ENCODE results near the gene PCDHA1.
"Not testable (repeated sequence)": the region's sequence is repeated elsewhere in the genome, so short reads cannot be mapped to it uniquely, and the experiment has no call there.

Gene PCDHA1

DNA sequence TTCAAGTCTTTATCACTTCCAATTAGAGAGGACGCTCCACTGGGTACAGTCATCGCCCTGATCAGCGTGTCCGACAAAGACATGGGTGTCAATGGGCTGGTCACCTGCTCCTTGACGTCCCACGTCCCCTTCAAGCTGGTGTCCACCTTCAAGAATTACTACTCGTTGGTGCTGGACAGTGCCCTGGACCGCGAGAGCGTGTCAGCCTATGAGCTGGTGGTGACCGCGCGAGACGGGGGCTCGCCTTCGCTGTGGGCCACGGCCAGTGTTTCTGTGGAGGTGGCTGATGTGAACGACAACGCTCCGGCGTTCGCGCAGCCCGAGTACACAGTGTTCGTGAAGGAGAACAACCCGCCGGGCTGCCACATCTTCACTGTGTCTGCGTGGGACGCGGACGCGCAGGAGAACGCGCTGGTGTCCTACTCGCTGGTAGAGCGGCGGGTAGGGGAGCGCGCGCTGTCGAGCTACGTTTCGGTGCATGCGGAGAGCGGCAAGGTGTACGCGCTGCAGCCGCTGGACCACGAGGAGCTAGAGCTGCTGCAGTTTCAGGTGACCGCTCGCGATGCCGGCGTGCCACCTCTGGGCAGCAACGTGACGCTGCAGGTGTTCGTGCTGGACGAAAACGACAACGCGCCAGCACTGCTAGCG, 22.4 kb downstream of the PCDHA1 start:
- DNase-seq (ENCODE audit: low spot score), result not testable (repeated sequence)

- no peak for DNase-seq (ENCODE audit: low spot score)
Measured at GRCh38 chr5:140808889-140809291, 22.9 kb downstream of the PCDHA1 start.

DNA sequence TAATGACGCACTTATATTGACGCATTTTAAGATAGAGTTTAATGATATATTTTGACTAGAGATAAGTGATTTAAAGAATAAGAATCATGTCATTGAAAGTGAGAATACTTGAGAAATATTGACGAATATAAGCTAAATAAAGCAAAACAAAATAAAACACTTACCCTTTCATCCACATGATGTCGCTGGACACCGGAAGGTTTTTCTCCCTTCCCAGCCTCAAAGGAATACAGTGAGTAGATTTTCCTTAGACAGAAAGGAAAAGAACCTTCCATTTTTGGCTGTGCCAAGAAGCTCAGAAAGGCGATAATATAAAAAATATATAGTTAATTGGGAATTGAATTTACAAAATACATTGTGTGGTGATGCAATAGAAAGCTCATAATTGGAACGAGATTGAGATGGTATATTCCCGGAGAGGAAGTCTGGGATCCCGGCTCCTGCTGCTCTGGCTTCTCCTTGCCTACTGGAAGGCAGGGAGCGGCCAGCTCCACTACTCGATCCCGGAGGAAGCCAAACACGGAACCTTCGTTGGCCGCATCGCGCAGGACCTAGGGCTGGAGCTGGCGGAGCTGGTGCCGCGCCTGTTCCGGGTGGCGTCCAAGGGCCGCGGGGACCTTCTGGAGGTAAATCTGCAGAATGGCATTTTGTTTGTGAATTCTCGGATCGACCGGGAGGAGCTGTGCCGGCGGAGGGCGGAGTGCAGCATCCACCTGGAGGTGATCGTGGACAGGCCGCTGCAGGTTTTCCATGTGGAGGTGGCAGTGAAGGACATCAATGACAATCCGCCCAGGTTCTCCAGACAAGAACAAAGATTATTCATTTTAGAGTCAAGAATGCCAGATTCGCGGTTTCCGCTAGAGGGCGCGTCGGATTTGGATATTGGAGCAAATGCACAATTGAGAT, 35.7 kb downstream of the PCDHA1 start, which contains the start of gene PCDHA5:
TSS of gene PCDHA5 (plus strand) at position 239 of the 906 bp plus-strand sequence.
- DNase-seq (ENCODE audit: low spot score), result no peak

DNA sequence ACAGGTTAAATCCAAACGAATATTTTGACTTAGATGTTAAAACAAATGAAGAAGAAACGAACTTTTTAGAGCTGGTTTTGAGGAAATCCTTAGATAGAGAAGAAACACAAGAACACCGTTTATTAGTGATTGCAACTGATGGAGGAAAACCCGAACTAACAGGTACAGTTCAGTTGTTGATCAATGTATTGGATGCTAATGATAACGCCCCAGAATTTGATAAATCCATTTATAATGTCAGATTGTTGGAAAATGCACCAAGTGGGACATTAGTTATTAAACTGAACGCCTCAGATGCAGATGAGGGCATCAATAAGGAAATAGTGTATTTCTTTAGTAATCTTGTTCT, 36.3 kb downstream of the PCDHA1 start:
- no peak for DNase-seq (ENCODE audit: low spot score)

DNA sequence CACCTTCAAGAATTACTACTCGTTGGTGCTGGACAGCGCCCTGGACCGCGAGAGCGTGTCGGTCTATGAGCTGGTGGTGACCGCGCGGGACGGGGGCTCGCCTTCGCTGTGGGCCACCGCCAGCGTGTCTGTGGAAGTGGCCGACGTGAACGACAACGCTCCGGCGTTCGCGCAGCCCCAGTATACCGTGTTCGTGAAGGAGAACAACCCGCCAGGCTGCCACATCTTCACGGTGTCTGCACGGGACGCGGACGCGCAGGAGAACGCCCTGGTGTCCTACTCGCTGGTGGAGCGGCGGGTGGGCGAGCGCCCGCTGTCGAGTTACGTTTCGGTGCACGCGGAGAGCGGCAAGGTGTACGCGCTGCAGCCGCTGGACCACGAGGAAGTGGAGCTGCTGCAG, 37.0 kb downstream of the PCDHA1 start:
- not testable (repeated sequence) for DNase-seq (ENCODE audit: low spot score)

GRCh38 chr5:140823475-140823874, 37.5 kb downstream of the PCDHA1 start:
- no peak for DNase-seq (ENCODE audit: low spot score)

DNA sequence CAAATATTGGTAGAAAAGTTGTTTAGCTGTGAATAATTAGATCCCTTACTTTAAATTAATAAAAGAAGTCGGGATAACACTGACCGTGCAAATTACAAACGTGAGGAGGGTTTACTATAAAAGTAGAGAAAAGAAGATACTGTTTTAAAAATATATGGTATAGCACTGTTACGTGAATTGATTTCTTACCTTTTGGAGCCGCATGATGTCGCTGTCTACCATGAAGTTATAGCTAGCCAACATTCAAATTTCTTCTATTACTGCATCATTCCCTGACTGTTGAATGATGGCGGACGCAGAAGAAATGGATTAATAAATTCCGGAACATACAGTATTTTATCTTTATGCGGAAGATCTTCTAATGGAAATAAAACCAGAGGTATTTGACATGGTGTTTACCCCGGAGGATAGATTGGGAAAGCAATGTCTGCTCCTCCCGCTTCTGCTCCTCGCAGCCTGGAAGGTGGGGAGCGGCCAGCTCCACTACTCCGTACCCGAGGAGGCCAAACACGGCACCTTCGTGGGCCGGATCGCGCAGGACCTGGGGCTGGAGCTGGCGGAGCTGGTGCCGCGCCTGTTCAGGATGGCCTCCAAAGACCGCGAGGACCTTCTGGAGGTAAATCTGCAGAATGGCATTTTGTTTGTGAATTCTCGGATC, 41.9 kb downstream of the PCDHA1 start, which contains the start of gene PCDHA6:
TSS of gene PCDHA6 (plus strand) at position 257 of the 658 bp plus-strand sequence. CDS start at position 389, 132 bp downstream.
- DNase-seq (ENCODE audit: low spot score), result no peak

DNA sequence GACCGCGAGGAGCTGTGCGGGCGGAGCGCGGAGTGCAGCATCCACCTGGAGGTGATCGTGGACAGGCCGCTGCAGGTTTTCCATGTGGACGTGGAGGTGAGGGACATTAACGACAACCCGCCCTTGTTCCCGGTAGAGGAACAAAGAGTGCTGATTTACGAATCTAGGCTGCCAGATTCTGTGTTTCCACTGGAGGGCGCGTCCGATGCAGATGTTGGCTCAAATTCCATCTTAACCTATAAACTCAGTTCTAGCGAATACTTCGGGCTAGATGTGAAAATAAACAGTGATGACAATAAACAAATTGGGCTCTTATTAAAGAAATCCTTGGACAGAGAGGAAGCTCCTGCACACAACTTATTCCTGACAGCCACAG, 42.4 kb downstream of the PCDHA1 start:
- DNase-seq (ENCODE audit: low spot score), result no peak

GRCh38 chr5:140829511-140830501, 43.9 kb downstream of the PCDHA1 start:
- not testable (repeated sequence) for DNase-seq (ENCODE audit: low spot score)

GRCh38 chr5:140833993-140834392, 48.1 kb downstream of the PCDHA1 start, which contains the start of gene PCDHA7:
PCDHA7 (plus strand) TSS chr5:140834269; CDS start chr5:140834384, 115 bp downstream.
- no peak for DNase-seq (ENCODE audit: low spot score)

DNA sequence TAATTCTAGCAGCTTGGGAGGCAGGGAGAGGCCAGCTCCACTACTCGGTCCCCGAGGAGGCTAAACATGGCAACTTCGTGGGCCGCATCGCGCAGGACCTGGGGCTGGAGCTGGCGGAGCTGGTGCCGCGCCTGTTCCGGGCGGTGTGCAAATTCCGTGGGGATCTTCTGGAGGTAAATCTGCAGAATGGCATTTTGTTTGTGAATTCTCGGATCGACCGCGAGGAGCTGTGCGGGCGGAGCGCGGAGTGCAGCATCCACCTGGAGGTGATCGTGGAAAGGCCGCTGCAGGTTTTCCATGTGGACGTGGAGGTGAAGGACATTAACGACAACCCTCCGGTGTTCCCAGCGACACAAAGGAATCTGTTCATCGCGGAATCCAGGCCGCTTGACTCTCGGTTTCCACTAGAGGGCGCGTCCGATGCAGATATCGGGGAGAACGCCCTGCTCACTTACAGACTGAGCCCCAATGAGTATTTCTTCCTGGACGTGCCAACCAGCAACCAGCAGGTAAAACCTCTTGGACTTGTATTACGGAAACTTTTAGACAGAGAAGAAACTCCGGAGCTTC, 48.6 kb downstream of the PCDHA1 start:
- DNase-seq (ENCODE audit: low spot score), result not testable (repeated sequence)

DNA sequence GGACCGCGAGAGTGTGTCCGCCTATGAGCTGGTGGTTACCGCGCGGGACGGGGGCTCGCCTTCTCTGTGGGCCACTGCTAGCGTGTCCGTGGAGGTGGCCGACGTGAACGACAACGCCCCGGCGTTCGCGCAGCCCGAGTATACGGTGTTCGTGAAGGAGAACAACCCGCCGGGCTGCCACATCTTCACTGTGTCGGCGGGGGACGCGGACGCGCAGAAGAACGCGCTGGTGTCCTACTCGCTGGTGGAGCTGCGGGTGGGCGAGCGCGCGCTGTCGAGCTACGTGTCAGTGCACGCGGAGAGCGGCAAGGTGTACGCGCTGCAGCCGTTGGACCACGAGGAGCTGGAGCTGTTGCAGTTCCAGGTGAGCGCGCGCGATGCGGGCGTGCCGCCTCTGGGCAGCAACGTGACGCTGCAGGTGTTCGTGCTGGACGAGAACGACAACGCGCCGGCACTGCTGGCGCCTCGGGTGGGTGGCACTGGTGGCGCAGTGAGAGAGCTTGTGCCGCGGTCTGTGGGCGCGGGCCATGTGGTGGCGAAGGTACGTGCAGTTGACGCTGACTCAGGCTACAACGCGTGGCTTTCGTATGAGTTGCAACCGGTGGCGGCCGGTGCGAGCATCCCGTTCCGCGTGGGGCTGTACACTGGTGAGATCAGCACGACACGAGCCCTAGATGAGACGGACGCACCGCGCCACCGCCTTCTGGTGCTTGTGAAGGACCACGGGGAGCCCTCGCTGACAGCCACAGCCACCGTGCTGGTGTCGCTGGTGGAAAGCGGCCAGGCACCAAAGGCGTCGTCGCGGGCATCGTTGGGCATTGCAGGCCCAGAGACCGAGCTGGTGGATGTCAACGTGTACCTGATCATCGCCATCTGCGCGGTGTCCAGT, 49.9 kb downstream of the PCDHA1 start:
- no peak for DNase-seq (ENCODE audit: low spot score)

DNA sequence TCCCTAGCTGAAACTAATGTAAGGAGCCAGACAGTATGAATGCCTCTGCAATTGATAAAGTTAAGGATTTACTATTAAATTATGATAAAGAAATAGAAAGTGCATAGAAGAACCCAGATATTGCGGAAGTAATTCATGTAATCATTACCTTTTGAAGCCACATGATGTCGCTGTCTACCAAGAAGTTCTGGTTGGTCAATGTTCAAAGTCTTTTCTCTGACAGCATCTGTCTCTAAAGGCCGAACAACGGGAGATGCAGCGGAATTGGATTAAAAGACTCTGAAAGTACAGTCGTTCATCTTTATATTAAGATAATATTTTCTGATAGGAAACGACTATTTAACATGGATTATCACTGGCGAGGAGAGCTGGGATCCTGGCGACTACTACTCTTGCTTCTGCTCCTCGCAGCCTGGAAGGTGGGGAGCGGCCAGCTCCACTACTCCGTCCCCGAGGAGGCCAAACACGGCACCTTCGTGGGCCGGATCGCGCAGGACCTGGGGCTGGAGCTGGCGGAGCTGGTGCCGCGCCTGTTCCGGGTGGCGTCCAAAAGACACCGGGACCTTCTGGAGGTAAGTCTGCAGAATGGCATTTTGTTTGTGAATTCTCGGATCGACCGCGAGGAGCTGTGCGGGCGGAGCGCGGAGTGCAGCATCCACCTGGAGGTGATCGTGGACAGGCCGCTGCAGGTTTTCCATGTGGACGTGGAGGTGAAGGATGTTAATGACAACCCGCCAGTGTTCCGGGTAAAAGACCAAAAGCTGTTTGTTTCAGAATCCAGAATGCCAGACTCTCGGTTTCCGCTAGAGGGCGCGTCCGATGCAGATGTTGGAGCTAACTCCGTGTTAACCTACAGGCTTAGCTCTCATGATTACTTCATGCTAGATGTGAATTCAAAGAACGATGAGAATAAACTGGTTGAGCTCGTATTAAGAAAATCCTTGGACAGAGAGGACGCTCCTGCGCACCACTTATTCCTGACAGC, 55.3 kb downstream of the PCDHA1 start, which contains the start of gene PCDHA8:
TSS of gene PCDHA8 (plus strand) at position 210 of the 985 bp plus-strand sequence. CDS start at position 345, 135 bp downstream.
- DNase-seq (ENCODE audit: low spot score), result no peak

GRCh38 chr5:140842798-140843733, 57.1 kb downstream of the PCDHA1 start:
- no peak for DNase-seq (ENCODE audit: low spot score)

DNA sequence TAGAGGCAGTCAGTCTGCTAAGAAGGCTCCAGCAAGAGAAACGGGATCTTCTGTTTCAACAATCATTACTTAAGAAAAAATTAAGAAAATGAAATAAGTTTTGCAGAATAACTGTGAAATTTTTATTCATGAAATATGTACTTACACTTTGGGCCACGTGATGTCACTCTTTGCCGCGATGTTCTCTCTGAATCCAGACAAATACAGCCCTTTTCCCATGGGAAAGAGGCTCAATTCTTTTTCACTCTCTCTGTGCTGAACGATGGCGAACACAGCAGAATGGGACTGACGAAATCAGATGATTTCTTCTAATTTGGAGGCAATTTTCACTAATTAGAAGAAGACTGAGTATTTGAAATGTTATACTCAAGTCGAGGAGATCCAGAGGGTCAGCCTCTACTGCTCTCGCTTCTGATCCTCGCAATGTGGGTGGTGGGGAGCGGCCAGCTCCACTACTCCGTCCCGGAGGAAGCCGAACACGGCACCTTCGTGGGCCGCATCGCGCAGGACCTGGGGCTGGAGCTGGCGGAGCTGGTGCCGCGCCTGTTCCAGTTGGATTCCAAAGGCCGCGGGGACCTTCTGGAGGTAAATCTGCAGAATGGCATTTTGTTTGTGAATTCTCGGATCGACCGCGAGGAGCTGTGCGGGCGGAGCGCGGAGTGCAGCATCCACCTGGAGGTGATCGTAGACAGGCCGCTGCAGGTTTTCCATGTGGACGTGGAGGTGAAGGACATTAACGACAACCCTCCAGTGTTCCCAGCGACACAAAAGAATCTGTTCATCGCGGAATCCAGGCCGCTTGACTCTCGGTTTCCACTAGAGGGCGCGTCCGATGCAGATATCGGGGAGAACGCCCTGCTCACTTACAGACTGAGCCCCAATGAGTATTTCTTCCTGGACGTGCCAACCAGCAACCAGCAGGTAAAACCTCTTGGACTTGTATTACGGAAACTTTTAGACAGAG, 62.5 kb downstream of the PCDHA1 start, which contains the start of gene PCDHA9:
TSS of gene PCDHA9 (plus strand) at position 244 of the 964 bp plus-strand sequence. CDS start at position 358, 114 bp downstream.
- DNase-seq (ENCODE audit: low spot score), result not testable (repeated sequence)

All from hematopoietic multipotent progenitor cell treated with erythropoietin and hydrocortisone succinate and interleukin-3 and kit ligand, for 15 days (in vitro differentiated cells).